GM23338 (cell line): ENCODE measurements around the gene RPL21. TPM values are rescaled to one million over a fixed set of nuclear protein-coding genes. Genes with fewer than 3 reads are reported as not detected.

Experiments
- CREB1 ChIP-seq: fragments of 250-450 bp; sonication (Bioruptor Pico); IDR thresholded peaks from 2 replicates; pipeline ENCODE4 v1.5.0; 2020; ENCODE audit warnings: low read depth, mild to moderate bottlenecking, moderate library complexity
- ETS1 ChIP-seq: IDR thresholded peaks from 2 replicates; pipeline ENCODE4 v1.6.1; 2016; ENCODE audit warnings: antibody characterized with exemption
- EZH2phosphoT487 ChIP-seq: fragments of 200-600 bp; sonication (generic); IDR thresholded peaks from one replicate; pipeline ENCODE4 v1.8.1; 2018; ENCODE audit warnings: antibody characterized with exemption; ENCODE audit not compliant: unreplicated experiment
- REST ChIP-seq: IDR thresholded peaks from one replicate; pipeline ENCODE4 v1.6.1; 2018; ENCODE audit warnings: antibody characterized with exemption; ENCODE audit not compliant: unreplicated experiment
- ZNF462 ChIP-seq: fragments of 250-450 bp; sonication (Bioruptor Pico); IDR thresholded peaks from 2 replicates; pipeline ENCODE4 v1.5.0; 2020; ENCODE audit warnings: mild to moderate bottlenecking, moderate library complexity
- polyA plus RNA-seq: library from polyadenylated mRNA; unstranded; fragments of >200 nt; fragmentation: Nextera tagmentation; extraction: Ambion mirVana; gene quantifications from 2 replicates; pipeline ENCODE4 v1.2.1, GENCODE V29; 2016
- total RNA-seq: library from RNA; depleted of rRNA; stranded (reverse); fragments of >200 nt; shearing (Covaris generic); gene quantifications from 2 replicates; pipeline ENCODE4 v1.2.3, GENCODE V29; 2014

Gene RPL21
- total and polyA plus RNA-seq, 2 experiments from 2014 or later: 1,037 to 1,343 TPM

GRCh38 chr13:27242702-27243101 lies 8.7 kb upstream of the RPL21 start (continued):
- TF ChIP-seq ZNF462 (CRISPR knock-in tag) (no peak), EZH2phosphoT487 (no peak), ETS1 (no peak), REST (no peak), CREB1 (CRISPR knock-in tag) (no peak)
